HL-60 (cell line): Measurements from ENCODE around the gene FLOT2.
"Not testable (repeated sequence)": the region's sequence is repeated elsewhere in the genome, so short reads cannot be mapped to it uniquely, and the experiment has no call there.

Experiments used
- DNase-seq, 2 experiments: peaks; one replicate each; pipeline ENCODE4 v3.0.0-alpha.2; 2010 to 2020; ENCODE audit warnings: low read depth in 1 of 2, low spot score in 1 of 2
- H3K27ac ChIP-seq: fragments of 250-450 bp; sonication (Bioruptor Pico); replicated peaks from 2 replicates; pipeline ENCODE4 v1.5.1; 2020; ENCODE audit warnings: mild to moderate bottlenecking, moderate library complexity
- H3K27me3 ChIP-seq: fragments of 250-450 bp; sonication (Bioruptor Pico); 2 replicates; pipeline ENCODE4 v1.5.1; 2021; ENCODE audit warnings: mild to moderate bottlenecking, moderate library complexity; ENCODE audit not compliant: insufficient read depth, poor library complexity, severe bottlenecking
- H3K4me3 ChIP-seq: replicated peaks from 2 replicates; pipeline ENCODE4 v1.5.1; 2011; ENCODE audit warnings: mild to moderate bottlenecking, control low read depth, low read length; ENCODE audit not compliant: insufficient read depth
- GABPA ChIP-seq: IDR thresholded peaks from 2 replicates; pipeline ENCODE4 v1.6.1; 2012; ENCODE audit warnings: low read depth
- POLR2AphosphoS5 ChIP-seq: IDR thresholded peaks from 2 replicates; pipeline ENCODE4 v1.6.1; 2012; ENCODE audit warnings: low read depth
- SPI1 ChIP-seq: IDR thresholded peaks from 2 replicates; pipeline ENCODE4 v1.6.1; 2012; ENCODE audit warnings: low read depth, mild to moderate bottlenecking, borderline replicate concordance
- TF ChIP-seq, protein P1 (sequence below): IDR thresholded peaks from 2 replicates; pipeline ENCODE4 v1.6.1; 2012; ENCODE audit warnings: low read depth; ENCODE audit not compliant: insufficient replicate concordance
- TF ChIP-seq, protein P2 (sequence below): IDR thresholded peaks from one replicate; pipeline ENCODE4 v1.5.1; 2011; ENCODE audit warnings: low read length, control low read depth, inconsistent platforms; ENCODE audit not compliant: insufficient read depth

Gene FLOT2

DNA sequence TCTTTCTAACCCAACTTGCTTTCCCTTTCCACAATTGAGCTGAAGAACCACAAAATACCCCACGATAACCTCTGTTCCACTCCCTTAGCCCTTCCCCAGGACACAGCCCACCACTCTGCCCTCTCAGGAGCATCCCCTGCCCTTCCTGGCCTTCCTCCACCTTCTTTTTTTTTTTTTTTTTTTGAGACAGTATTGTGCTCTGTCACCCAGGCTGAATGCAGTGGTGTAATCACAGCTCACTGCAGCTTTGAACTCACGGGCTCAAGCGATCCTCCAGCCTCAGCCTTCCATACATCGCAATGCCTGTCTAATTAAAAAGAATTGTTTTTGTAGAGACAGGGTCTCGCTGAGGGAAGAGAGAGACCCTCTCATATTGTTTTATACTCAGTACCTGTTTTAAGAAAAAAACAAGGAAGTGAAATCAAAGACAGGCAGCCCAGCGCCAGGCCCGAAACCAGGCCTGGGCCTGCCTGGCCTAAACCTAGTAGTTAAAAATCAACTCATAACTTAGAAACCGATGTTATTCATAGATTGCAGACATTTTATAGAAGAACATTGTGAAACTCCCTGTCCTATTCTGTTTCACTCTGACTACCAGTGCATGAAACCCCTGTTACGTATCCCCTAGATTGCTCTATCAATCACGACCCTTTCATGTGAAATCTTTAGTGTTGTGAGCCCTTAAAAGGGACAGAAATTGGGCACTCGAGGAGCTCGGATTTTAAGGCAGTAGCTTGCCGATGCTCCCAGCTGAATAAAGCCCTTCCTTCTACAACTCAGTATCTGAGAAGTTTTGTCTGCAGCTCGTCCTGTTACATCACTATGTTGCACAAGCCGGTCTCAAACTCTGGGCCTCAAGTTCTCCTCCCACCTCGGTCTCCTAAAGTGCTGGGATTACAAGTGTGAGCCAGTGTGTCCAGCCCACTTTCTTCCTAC is 4.0 kb downstream of the FLOT2 start:
- not testable (repeated sequence) for H3K27me3 ChIP-seq
- peak; percentile 80 to 90 for DNase-seq
- Histone ChIP-seq H3K27ac (peak overlapping the region; percentile 53), H3K4me3 (peak overlapping the region; percentile 7; the same call in 1 of the 2 replicates)
- TF ChIP-seq SPI1 = 0 out of 2 replicates have a peak, but pooled peaks have one; percentile 28

DNA sequence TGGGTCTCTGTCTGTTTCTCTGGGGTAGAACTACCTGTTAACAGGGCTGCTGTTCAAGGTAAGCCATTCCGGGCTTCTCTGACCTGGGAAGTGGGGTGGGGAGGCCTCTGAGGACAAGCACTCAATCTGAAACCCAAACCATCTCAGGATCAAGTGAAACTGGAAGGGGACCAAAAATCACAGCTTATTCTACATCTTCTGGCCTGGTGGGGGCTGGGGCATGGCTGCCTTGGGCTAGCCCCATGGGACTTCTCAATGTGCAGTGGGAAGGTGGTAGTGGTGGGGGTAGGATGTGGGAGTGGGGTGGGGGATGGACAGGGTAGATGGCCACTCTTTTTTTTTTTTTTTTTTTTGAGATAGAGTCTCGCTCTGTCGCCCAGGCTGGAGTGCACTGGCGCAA is 5.5 kb downstream of the FLOT2 start:
- Histone ChIP-seq H3K27me3 (no peaks in the 10 kb centered on the region), H3K27ac (no peak overlapping the region), H3K4me3 (no peak overlapping the region)
- TF ChIP-seq, protein P1, sequence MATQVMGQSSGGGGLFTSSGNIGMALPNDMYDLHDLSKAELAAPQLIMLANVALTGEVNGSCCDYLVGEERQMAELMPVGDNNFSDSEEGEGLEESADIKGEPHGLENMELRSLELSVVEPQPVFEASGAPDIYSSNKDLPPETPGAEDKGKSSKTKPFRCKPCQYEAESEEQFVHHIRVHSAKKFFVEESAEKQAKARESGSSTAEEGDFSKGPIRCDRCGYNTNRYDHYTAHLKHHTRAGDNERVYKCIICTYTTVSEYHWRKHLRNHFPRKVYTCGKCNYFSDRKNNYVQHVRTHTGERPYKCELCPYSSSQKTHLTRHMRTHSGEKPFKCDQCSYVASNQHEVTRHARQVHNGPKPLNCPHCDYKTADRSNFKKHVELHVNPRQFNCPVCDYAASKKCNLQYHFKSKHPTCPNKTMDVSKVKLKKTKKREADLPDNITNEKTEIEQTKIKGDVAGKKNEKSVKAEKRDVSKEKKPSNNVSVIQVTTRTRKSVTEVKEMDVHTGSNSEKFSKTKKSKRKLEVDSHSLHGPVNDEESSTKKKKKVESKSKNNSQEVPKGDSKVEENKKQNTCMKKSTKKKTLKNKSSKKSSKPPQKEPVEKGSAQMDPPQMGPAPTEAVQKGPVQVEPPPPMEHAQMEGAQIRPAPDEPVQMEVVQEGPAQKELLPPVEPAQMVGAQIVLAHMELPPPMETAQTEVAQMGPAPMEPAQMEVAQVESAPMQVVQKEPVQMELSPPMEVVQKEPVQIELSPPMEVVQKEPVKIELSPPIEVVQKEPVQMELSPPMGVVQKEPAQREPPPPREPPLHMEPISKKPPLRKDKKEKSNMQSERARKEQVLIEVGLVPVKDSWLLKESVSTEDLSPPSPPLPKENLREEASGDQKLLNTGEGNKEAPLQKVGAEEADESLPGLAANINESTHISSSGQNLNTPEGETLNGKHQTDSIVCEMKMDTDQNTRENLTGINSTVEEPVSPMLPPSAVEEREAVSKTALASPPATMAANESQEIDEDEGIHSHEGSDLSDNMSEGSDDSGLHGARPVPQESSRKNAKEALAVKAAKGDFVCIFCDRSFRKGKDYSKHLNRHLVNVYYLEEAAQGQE = no peak
- TF ChIP-seq SPI1 = no peak
- TF ChIP-seq, protein P2, sequence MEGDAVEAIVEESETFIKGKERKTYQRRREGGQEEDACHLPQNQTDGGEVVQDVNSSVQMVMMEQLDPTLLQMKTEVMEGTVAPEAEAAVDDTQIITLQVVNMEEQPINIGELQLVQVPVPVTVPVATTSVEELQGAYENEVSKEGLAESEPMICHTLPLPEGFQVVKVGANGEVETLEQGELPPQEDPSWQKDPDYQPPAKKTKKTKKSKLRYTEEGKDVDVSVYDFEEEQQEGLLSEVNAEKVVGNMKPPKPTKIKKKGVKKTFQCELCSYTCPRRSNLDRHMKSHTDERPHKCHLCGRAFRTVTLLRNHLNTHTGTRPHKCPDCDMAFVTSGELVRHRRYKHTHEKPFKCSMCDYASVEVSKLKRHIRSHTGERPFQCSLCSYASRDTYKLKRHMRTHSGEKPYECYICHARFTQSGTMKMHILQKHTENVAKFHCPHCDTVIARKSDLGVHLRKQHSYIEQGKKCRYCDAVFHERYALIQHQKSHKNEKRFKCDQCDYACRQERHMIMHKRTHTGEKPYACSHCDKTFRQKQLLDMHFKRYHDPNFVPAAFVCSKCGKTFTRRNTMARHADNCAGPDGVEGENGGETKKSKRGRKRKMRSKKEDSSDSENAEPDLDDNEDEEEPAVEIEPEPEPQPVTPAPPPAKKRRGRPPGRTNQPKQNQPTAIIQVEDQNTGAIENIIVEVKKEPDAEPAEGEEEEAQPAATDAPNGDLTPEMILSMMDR = no peak
- no peak for TF ChIP-seq POLR2AphosphoS5
- no peak for TF ChIP-seq GABPA
- DNase-seq = no peak

DNA sequence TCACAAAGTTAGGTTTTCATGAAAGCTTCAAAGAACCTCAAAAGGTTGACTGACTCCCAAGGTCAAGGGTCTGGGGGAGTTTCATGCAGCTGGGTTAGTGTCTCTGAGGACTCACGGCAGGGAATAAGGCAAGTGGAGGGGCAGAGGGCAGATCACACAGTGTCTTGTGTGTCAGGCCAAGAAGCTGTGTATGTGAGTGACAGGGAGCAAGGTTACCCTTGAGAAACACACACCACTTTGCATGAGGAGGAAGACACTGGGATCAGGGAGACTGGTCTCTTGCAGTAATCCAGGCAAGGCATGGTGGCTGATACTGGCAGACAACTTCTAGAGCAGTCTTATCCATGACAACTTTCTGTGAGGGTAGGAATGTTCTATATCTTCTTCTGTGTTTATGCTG is 6.3 kb downstream of the FLOT2 start:
- Histone ChIP-seq H3K27ac (no peak overlapping the region), H3K4me3 (no peak overlapping the region), H3K27me3 (no peaks in the 10 kb centered on the region)
- TF ChIP-seq, protein P2 = no peak
- TF ChIP-seq, protein P1 = no peak
- no peak for TF ChIP-seq GABPA
- no peak for TF ChIP-seq SPI1
- TF ChIP-seq POLR2AphosphoS5 = no peak
- no peak for DNase-seq

DNA sequence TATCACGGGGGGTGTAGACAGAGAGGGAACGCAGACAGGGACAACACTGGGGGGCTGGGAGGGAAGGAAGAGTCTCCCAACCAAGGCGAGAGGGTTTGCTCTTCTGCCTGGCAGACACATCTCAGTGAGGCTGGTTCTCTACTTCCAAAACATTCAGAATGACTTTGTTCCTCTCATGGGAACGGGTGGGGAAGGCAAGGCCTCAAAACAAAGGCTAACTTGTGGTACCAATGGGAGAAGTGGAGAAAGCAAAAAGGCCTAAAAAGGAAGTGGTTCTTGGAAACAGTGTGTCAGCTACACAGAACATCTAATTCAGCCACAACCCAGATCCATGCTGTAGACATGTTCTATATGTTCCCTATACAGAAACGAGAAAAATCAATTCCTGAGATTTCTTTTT is 7.5 kb downstream of the FLOT2 start:
- Histone ChIP-seq H3K27me3 (no peaks in the 10 kb centered on the region), H3K4me3 (no peak overlapping the region), H3K27ac (no peak overlapping the region)
- TF ChIP-seq SPI1 = peak; percentile 70
- TF ChIP-seq POLR2AphosphoS5 = no peak
- TF ChIP-seq, protein P2 = no peak
- DNase-seq = peak; percentile 26 to 54
